K562 (cell line): ENCODE measurements around the gene SLC8A2. TPM values are rescaled to one million over a fixed set of nuclear protein-coding genes. Genes with fewer than 3 reads are reported as not detected.

Experiments
- BMI1 ChIP-seq: fragments of 150-350 bp; IDR thresholded peaks from 2 replicates; pipeline ENCODE4 v1.6.1; 2014; ENCODE audit warnings: low read length
- BRD4 ChIP-seq: fragments of 200-600 bp; sonication (generic); IDR thresholded peaks from 2 replicates; pipeline ENCODE4 v1.6.1; 2017; ENCODE audit warnings: inconsistent platforms
- HCFC1 ChIP-seq: IDR thresholded peaks from 2 replicates; pipeline ENCODE4 v1.6.1; 2012; ENCODE audit warnings: low read depth, low read length, improper control_type of control experiment
- HLTF ChIP-seq: fragments of 450-650 bp; IDR thresholded peaks from 2 replicates; pipeline ENCODE4 v1.6.1; 2016
- LARP7 ChIP-seq: fragments of 450-650 bp; IDR thresholded peaks from 2 replicates; pipeline ENCODE4 v1.6.1; 2016
- MECOM ChIP-seq: fragments of 250-450 bp; sonication (Bioruptor Pico); IDR thresholded peaks from 2 replicates; pipeline ENCODE4 v1.8.0; 2022; ENCODE audit warnings: inconsistent platforms
- MEIS2 ChIP-seq: fragments of 450-650 bp; IDR thresholded peaks from 2 replicates; pipeline ENCODE4 v1.6.1; 2014; ENCODE audit warnings: mild to moderate bottlenecking; ENCODE audit not compliant: partially characterized antibody
- PTTG1 ChIP-seq: fragments of 450-650 bp; IDR thresholded peaks from 2 replicates; pipeline ENCODE4 v1.6.1; 2016; ENCODE audit warnings: low read depth, mild to moderate bottlenecking, missing genetic modification characterization, missing compliant biosample characterization
- PYGO2 ChIP-seq: fragments of 450-650 bp; IDR thresholded peaks from 2 replicates; pipeline ENCODE4 v1.6.1; 2016; ENCODE audit warnings: mild to moderate bottlenecking, missing genetic modification characterization, moderate library complexity, missing compliant biosample characterization
- RBM25 ChIP-seq: fragments of 200-400 bp; formaldehyde crosslinking; IDR thresholded peaks from 2 replicates; pipeline ENCODE4 v1.6.1; 2018; ENCODE audit warnings: low read length, low read depth, moderate library complexity; ENCODE audit not compliant: severe bottlenecking
- SFPQ ChIP-seq: fragments of 200-400 bp; formaldehyde crosslinking; IDR thresholded peaks from 2 replicates; pipeline ENCODE4 v1.6.1; 2017; ENCODE audit warnings: mild to moderate bottlenecking, low read depth, low read length, moderate library complexity
- SNRNP70 ChIP-seq: fragments of 200-400 bp; formaldehyde crosslinking; optimal IDR thresholded peaks from 2 replicates; pipeline ENCODE3; 2017; ENCODE audit warnings: low read depth, low read length
- SP2 ChIP-seq: IDR thresholded peaks from 2 replicates; pipeline ENCODE4 v1.6.1; 2011; ENCODE audit warnings: mild to moderate bottlenecking, low read depth, low read length, moderate library complexity; ENCODE audit not compliant: poor library complexity, severe bottlenecking; ENCODE audit errors: extremely low read depth
- SRSF9 ChIP-seq: fragments of 200-400 bp; formaldehyde crosslinking; IDR thresholded peaks from 2 replicates; pipeline ENCODE4 v1.6.1; 2017; ENCODE audit warnings: low read depth, low read length, borderline replicate concordance
- TBP ChIP-seq: optimal IDR thresholded peaks from 2 replicates; pipeline ENCODE3; 2011; ENCODE audit warnings: low read depth, low read length, improper control_type of control experiment
- ZFP30 ChIP-seq: fragments of 250-450 bp; sonication (Bioruptor Pico); IDR thresholded peaks from 2 replicates; pipeline ENCODE4 v1.8.0; 2022; ENCODE audit warnings: moderate library complexity, mild to moderate bottlenecking, inconsistent platforms, borderline replicate concordance
- ZHX1 ChIP-seq: fragments of 150-350 bp; conservative IDR thresholded peaks from 2 replicates; pipeline ENCODE4 v1.6.1; 2014; ENCODE audit warnings: low read length
- ZKSCAN1 ChIP-seq: fragments of 150-350 bp; IDR thresholded peaks from 2 replicates; pipeline ENCODE4 v1.6.1; 2016; ENCODE audit warnings: low read depth, low read length
- ZNF143 ChIP-seq: sonication (generic); formaldehyde crosslinking; IDR thresholded peaks from 2 replicates; pipeline ENCODE4 v1.9.0; 2022; ENCODE audit warnings: mild to moderate bottlenecking, missing genetic modification reagents
- ZNF212 ChIP-seq: fragments of 450-650 bp; formaldehyde crosslinking; IDR thresholded peaks from 2 replicates; pipeline ENCODE4 v1.4.0; 2020; ENCODE audit warnings: mild to moderate bottlenecking
- ZNF444 ChIP-seq: fragments of 250-450 bp; sonication (Bioruptor Pico); IDR thresholded peaks from 2 replicates; pipeline ENCODE4 v1.4.0; 2020; ENCODE audit warnings: mild to moderate bottlenecking, moderate library complexity
- ZNF76 ChIP-seq: fragments of 250-450 bp; sonication (Bioruptor Pico); IDR thresholded peaks from 2 replicates; pipeline ENCODE4 v1.4.0; 2020; ENCODE audit warnings: mild to moderate bottlenecking, moderate library complexity, borderline replicate concordance
- ZNF766 ChIP-seq: fragments of 200-800 bp; sonication (Bioruptor generic); conservative IDR thresholded peaks from 2 replicates; pipeline ENCODE4 v1.6.1; 2016; ENCODE audit warnings: missing genetic modification characterization, missing compliant biosample characterization
- polyA plus RNA-seq, 8 experiments: library from polyadenylated mRNA; depleted of rRNA in 4 of 8; stranded (reverse) in 5 of 8; unstranded in 3 of 8; fragments of >200 nt; fragmentation: Nextera tagmentation in 2 of 8; fragmentation: Illumina TruSeq in 1 of 8; extraction: Ambion mirVana in 2 of 8; extraction: Trizol in 1 of 8; gene quantifications; 2 replicates each; pipeline versions ENCODE4 v1.2.1 to v1.2.3, GENCODE V29; 2011 to 2014; ENCODE audit warnings: inconsistent platforms in 1 of 8, missing spikeins in 1 of 8
- total RNA-seq, 7 experiments: library from RNA; depleted of rRNA in 6 of 7; stranded (reverse); fragments of >200 nt in 6 of 7; fragmentation: Illumina TruSeq in 2 of 7; extraction: Trizol in 2 of 7; gene quantifications; 2 replicates each; pipeline versions ENCODE4 v1.2.1 to v1.2.3, GENCODE V29; 2011 to 2021; ENCODE audit warnings: low replicate concordance in 1 of 7
- TF ChIP-seq, protein P1 (sequence below): fragments of 450-650 bp; IDR thresholded peaks from 2 replicates; pipeline ENCODE4 v1.6.1; 2016

SLC8A2 gene
- total and polyA plus RNA-seq, 9 of the 15 experiments (the other 6 are each of a cell fraction or from before 2014, with no cell fraction given), result 0.07 to 0.66 (median 0.24) TPM; not detected in 3

DNA sequence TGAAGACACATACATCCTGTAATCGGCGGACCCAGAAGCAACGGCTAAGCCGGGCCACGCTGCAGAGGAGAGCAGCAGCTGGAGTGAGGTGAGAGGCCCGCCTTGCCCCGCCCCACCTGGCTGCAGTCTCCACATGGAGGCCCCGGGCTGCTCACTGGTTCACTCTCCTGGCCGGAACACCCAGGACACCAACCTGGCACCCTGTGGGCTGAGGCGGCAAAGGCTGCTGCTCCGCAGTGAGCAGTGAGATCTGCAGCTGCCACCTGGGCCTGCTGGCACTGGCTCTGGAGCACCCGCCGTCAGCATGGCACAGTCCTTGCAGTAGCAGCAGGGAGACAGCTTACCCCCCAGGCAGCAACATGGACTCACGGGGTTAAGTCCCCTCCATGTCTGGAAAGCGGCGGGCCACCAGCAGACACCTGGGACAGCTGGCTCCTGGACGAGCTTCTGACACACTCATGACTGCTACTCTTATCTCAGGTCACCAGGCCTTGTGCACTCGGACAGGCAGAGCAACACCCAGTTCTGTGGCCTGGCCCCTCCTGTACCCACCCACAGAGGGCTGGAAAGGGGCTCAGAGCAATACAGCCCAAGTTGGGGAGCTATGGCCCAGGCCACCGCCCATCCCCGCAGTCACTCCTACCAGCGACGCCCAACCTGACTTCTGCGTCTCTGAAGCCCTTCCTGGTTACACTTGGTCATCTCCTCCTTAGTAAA is 25.5 kb upstream of the SLC8A2 start (continued):
- TF ChIP-seq SFPQ (no peak), HCFC1 (no peak), LARP7 (no peak), SNRNP70 (no peak), ZNF212 (CRISPR knock-in tag) (no peak), ZNF766 (CRISPR knock-in tag) (peak; percentile 46; the same call in 1 of the 2 replicates), ZFP30 (CRISPR knock-in tag) (no peak), PTTG1 (tag) (no peak), TBP (no peak), SRSF9 (no peak), ZNF76 (CRISPR knock-in tag) (no peak), HLTF (no peak), ZNF143 (CRISPR knock-in tag) (no peak), RBM25 (no peak), ZKSCAN1 (no peak), BMI1 (no peak), MECOM (no peak), ZNF444 (no peak), BRD4 (no peak), SP2 (no peak), ZHX1 (no peak), MEIS2 (peak; percentile 46), PYGO2 (tag) (no peak)
- TF ChIP-seq, protein P1, sequence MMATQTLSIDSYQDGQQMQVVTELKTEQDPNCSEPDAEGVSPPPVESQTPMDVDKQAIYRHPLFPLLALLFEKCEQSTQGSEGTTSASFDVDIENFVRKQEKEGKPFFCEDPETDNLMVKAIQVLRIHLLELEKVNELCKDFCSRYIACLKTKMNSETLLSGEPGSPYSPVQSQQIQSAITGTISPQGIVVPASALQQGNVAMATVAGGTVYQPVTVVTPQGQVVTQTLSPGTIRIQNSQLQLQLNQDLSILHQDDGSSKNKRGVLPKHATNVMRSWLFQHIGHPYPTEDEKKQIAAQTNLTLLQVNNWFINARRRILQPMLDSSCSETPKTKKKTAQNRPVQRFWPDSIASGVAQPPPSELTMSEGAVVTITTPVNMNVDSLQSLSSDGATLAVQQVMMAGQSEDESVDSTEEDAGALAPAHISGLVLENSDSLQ, result peak; percentile 52; the same call in 1 of the 2 replicates
